PC-9 (cell line): Measurements from ENCODE around the gene APBA1.

Source experiments
- CTCF ChIP-seq: fragments of 200-600 bp; sonication (generic); conservative IDR thresholded peaks from 2 replicates; pipeline ENCODE4 v1.6.1; 2017; ENCODE audit warnings: mixed run types, antibody characterized with exemption, mild to moderate bottlenecking, moderate library complexity
- EZH2 ChIP-seq: fragments of 200-600 bp; sonication (generic); IDR thresholded peaks from 2 replicates; pipeline ENCODE4 v1.8.0; 2017; ENCODE audit warnings: antibody characterized with exemption, low read depth

GRCh38 chr9:69556707-69557106 lies 115.5 kb downstream of the APBA1 start:
- no peak for TF ChIP-seq EZH2
- TF ChIP-seq CTCF: no peak
